ENCODE data around the gene ELMOD3.
"Not testable (repeated sequence)": the region's sequence is repeated elsewhere in the genome, so short reads cannot be mapped to it uniquely, and the experiment has no call there.

The ELMOD3 gene

DNA sequence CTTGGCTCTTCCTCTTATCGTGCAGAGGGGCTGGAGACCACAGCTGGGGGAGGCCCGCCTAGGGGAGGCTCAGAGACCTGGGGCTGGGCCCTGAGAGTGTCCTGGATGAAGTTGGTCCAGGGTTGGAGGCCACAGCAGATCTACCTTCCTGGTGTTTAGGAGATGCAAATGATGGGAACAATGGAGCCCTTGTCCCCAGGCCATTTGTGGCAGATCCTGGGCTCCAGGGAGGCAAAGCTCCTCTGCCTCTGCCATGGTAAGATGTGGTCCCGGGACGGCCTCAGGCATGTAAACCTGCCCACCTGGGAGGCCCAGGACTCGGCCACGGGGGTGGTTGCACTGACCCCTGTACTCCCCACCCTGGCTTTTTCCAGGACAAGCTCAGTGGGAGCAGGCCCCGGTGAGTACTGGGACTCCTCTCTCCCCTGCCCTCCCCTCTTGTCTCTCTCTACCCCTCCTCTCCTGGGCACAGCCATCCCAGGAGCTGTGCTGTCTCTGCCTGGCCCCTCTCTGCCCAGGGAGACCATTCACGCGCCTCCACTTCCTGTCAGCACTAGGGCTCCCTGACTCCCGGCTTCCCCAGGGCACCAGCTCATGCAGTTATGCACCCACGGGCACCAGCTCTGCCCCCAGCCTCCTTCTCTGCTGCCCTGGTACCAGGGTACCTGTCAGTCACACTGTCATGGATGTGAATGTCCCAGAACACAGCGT, 74.8 kb downstream of the ELMOD3 start:
- no peak for DNase-seq

DNA sequence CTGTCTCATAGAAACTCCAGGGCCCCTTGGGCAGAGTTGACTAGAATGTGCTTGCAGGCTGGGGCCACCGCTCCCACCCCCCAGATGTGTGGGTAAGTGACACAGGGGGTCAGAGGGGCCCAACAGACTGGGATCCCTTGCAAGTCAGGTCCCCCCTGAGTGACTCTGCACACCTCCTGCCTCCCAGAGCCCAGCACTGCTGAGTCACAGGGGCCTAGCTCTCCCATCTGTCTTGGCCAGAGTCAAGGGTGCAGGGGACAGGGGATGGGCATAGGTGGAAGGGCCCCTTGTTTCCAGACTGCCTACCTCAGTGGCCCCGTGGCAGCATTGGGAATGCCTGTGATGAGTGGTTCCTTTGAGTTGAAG, 75.3 kb downstream of the ELMOD3 start:
- no peak for DNase-seq

DNA sequence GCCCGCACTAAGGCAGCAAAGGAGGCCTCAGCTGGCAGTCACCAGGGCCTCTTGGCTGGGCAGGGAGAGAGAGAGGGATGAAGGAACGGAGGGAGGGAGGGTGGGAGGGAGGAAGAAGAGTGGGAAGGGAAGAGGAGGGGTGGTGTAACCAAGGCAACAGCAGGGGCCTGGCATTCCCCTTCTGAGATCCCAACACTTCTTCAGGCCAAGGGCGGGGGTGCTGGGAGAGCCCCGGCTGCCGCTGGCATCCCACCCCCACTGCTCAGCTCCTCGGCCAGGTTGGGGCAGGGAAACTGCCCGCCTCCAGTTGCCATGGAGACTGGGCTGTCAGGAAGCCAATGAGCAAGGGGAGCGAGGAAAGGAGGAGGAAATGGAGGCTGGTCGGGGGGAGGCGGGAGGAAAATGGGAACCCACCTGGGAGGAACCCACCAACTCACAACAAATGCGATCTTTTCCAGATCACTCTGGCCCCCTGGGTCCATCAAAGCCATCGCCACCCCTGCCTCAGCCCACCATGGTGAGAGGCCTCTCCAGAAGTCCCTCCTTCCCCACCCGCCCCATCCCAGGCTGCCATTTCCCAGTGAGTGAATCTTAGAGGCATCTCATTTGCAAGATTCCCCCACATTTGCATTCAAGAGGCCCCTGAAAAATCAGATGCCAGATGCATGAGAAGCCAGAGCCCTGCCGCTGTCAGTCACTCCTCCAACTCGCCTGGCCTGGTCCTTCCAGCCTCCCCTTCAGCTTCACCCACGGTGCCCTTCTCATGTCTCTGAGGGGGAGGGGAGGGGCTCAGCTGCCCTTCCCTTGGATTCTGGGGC, 76.4 kb downstream of the ELMOD3 start:
- peak in 1 of 2 experiments; percentile 39 for DNase-seq

DNA sequence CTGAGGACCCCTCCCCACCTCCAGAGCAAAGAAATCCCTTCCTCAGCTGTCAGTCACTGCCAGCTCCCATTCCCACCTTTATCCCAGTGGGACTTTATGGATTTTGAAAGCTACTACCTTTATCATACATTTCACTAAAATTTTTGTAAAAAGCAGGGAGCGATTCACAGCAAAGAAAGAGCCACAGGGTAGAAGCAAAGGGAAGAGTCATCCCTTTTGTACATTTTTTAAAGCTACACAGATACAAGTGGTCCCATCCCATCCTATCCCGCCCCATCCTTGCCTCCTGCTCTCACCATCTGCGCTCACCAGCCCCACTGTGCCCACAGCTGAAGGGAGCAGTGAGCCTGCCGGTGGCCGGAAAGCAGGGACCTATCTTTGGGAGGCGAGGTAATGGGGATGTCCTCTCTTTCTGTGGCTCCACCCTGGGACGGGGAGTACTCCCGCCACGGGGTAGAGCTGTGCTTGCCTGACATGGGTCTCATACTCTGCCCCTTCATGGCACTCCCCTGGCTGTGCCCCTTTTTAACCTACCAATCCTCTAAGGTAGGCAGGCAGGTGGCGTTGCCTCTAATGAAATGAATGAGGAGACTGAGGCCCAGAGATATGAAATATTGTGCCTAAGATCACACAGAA, 77.1 kb downstream of the ELMOD3 start:
- DNase-seq: no peak

DNA sequence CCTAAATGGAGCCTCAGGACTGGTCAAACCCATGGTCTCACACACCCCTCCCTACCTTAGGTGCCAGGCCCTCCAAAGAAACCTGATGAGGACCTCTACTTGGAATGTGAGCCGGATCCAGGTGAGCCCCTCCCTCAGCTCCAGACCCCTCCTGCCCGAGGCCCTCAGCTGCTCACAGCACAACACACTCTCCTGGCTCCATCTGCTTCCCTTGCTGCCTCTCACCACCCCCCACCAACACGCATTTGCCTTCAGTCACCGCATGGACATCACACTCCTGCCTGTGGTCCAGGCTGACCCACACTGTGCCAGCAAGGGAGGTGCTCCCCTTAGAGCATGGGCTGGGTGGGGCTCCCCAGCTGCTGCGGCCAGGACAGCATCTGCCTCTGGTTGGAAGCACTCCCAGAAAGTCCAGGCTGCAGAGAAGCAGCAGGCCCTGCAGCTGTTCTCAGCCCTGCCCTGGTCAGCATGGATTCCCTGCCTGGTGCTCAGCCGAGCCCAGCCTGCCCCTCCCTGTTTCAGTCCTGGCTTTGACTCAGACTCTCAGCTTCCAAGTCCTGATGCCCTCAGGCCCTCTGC, 79.0 kb downstream of the ELMOD3 start:
- DNase-seq: no peak

DNA sequence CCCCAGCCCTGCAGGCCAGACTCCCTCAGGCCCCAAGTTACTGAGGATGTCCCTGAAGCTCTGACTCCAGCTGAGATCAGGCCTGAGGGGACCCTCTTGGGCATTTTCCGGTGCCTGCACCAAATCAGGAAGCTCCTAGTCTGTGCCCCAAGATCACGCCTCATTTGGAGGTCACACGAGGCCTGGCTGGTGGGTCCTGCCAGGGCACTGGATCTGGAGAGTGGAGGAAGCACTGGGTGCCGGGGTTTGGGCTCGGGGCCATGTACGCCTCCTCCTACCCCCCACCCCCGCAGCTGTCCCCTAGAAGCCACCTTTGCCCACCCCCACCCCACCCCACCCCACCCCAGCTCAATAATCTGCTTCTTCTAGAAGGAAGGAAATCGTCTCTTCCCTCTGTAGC, 80.1 kb downstream of the ELMOD3 start:
- DNase-seq: no peak

DNA sequence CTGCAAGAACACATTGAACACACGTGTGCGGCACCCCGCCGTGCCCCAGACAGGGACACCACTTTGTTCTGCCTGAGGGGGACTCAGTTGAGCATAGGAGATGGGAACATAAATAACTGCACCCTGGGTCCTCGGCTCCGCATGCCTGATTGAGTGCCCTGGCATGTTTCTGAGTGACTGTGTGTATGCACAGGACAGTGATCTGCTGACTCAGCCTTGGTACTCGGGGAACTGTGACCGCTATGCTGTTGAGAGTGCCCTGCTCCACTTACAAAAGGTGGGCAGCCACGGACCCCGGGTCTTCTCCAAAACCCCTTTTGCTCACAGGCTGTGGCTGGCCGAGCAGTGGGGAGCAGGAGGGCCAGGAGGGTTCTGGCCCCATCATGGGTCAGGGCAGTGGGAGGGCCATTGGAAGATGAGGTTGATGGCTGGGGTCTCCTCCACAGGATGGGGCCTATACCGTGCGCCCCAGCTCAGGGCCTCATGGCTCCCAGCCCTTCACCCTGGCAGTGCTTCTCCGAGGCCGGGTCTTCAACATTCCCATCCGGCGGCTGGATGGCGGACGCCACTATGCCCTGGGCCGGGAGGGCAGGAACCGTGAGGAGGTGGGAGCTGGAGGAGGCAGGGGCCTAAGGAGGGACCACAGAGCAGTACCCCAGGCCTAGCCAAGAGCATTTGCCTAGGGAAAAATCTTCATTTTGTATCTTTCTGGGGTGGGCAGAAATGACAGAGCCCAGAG, 80.8 kb downstream of the ELMOD3 start:
- DNase-seq: no peak

DNA sequence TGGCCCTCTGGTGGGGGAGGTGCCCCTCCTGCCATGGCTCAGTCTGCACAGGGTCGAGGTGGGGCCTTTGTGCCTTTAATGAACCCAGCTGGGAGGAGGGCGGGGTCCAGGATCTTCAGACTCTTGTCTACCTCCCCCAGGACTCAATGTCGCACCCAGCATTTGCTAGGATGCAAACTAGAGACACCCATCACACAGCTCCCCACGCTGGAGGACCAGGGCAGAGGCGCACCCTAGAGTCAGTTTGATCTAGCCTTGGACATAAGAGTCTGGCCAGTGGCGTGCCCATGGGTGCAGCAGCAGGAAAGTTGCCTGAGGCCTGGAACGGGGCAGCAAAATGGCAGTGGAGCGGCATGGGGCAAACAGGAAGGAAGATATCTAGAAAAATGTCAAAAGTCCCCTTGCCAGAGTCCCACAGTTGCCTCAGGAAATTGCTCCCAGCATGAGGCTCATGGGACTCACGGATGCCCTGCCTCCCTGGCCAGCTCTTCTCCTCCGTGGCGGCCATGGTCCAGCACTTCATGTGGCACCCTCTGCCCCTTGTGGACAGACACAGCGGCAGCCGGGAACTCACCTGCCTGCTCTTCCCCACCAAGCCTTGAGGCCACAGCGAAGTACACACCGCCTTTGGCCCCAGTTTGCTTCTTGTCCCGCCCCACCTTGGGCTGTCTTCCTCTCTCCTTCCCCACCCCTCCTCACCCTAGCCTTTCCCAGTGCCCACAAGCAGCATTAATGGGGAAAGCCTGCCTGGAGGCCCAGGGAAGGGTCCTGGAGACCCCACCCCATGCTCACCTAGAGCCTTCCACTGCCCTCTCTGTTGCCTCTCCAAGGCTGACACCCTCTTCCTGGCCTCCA, 81.6 kb downstream of the ELMOD3 start:
- DNase-seq: peak in 1 of 2 experiments; percentile 63

DNA sequence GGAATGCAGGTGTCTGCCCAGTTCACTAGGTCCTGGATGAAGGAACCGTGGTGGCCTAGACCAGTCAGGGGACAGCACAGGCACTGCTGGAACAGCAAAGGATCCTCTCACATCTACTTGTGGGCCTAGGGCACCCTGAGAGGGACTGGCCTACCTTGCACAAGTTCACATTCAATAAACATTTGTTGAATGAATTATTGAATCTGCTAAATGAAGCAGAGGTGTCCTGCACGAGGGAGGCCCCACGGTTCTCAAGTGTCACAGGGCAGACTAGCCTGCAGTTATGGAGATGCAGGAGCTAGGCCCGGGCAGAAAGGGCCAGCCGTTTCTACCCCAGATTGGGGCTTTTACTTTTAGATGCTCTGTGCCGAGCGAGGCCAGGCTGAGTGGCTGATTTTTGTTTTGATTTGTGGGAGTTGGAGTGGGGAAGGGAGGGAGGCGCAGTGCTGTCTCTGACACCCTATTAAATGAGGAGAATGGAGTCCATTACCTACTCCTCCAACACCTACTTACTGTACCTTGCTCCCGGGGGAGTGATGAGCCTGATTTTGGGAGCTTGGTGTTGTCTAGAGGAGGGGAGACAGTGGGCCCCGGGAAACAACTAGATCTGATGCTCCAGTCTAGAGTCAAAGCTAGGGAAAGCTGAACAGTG, 82.4 kb downstream of the ELMOD3 start:
- no peak for DNase-seq

DNA sequence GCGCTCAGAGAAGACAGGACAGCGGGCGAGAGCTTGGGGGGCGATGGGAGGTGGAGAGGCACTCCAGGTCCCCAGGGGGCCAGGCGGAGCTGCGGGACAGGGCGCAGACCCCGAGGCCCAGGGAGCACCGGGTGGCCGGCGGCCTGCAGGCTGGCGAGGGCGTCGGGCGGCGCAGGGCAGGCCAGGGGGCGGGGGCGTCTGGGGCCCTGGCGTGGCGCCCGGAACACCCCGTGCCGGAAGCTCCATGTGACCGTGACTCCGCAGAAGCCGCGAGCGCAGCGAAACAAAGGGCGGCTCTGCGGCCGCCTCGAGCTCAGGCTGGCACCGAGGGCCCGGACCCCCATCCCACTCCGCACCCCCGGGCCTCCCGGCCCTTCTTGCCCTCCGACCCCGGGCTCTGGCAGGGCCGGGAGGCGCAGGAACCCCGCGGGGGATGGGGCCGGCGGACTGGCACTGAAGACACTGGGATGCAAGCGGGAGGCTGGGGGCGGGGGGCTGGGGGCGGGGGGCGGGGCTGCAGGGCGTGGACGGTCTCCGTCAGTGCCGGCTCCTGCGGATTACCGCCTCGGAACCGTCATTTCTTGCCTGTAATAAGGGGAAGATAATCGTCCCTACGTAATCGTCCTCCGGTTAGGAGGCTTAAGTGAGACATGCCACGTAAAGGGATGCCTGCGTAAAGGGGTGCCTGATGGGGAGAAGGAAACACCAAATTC, 83.1 kb downstream of the ELMOD3 start:
- DNase-seq: peak; percentile 45 to 76

DNA sequence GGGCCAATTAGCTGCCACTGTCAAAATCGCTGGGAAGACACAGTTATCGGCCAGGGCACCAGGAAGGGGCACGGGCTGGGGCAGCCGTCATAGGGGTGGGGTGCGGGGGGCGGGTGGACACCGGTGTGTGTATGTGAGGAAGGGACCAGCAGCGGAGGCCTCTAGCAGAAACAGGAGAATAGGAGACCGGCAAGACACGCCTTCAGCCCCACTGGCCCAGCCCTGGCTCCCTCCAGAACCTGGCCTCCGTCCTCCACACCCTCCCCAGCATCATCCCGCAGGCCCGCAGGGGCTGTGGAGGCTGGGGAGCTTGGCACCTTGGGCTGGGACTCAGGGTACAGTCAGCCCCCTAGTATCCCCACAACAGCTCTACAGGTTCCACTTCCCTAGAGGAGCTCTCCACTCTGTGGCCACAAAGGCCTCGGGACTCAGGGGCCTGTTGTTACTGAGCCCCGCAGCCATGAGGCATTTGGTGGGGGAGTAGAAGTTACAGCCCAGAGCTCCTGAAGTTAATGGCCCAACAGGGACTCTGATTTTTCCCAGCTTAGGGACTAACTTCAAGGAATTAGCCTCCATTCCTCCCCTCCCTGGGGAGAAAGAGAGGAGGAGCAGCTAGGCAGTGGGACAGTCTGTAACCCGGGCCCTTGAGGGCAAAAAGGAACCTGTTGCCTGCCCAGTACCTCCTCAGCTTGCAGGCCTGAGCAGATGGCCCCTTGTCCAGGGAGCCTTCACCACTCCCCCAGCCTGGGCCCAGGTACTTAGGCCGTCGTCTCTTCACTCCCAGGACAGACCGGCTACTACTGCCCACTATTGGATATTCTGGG, 83.8 kb downstream of the ELMOD3 start:
- no peak for DNase-seq

DNA sequence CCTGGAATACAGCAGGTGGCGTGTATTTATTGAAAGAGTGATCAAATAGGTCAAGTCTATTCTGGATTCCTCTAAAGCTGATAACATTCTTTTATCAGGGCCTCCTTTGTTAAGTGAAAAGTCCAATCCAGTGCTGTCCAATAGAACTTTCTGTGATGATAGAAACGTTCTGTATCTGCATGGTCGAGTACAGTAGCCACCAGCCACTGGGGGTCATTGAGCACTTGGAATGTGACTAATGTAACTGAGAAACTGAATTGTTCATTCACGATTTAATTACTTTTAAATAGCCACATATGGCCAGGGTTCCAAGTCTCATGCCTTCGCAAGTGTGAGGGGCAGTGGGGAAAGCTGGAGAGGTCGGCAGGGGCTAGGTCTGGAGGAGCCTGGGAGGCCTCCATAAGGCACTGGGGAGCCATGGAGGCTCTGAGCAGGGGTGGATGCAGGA, 84.5 kb downstream of the ELMOD3 start:
- no peak for DNase-seq

DNA sequence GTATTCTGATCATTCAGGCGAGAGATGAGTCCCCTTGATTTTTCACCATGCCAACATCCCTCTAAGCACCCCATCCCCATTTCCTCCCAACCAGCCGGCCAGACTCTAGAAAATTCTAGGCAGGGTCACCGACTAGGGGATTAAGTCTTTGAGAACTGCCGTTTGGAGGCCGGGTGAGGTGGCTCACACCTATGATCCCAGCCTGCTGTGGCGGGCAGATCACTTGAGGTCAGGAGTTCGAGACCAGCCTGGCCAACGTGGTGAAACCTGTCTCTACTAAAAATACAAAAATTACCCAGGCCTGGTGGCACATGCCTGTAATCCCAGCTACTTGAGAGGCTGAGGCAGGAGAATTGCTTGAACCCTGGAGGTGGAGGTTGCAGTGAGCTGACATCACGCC, 85.0 kb downstream of the ELMOD3 start:
- DNase-seq: not testable (repeated sequence)

DNA sequence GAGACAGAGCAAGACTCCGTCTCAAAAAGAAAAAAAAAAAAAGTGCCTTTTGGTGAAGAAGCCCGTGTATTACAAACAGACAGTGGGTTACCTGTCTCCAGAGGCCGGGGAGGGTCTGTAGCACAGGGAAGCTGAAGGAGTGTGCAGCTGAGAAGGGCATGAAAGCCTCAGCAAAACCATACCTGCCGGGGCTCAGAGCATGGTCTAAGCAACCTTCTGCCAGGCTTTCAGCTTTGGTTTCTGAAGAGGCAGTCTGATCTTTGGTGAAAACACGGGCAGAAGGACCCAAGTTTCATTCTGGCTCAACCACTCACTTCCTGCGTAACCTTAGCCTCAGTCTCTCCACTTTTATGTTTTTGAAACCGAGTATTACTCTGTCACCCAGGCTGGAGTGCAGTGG, 85.4 kb downstream of the ELMOD3 start:
- no peak for DNase-seq

DNA sequence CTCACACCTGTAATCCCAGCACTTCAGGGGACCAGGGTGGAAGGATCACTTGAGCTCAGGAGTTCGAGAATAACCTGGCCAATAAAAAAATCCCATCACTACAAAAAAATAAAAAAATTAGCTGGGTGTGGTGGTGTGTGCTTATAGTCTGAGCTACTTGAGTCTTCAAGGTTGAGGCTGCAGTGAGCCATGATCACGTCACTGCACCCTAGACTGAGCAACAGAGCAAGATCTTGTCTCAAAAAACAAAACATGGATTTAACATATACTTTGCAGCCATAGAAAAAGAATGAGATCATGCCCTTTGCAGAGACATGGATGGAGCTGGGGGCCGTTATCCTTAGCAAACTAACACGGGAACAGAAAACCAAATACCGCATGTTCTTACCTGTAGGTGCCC, 86.2 kb downstream of the ELMOD3 start:
- DNase-seq: no peak
